HepG2 (cell line): Measurements from ENCODE around the gene ZNF83. TPM values are rescaled to one million over a fixed set of nuclear protein-coding genes. Genes with fewer than 3 reads are reported as not detected.

Experiments
- ELF3 ChIP-seq: IDR thresholded peaks from 2 replicates; pipeline ENCODE4 v1.6.1; 2016; ENCODE audit warnings: missing genetic modification reagents, missing compliant biosample characterization
- EZH2 ChIP-seq: conservative IDR thresholded peaks from 2 replicates; pipeline ENCODE4 v1.6.1; 2012; ENCODE audit warnings: mild to moderate bottlenecking, low read depth, low read length, moderate library complexity
- GABPA ChIP-seq, 2 experiments: IDR thresholded peaks; 2 replicates each; pipeline ENCODE4 v1.6.1; 2011 to 2016; ENCODE audit warnings: low read depth in 2 of 2, low read length in 1 of 2, missing biosample characterization in 1 of 2, missing genetic modification characterization in 1 of 2
- GABPB1 ChIP-seq: IDR thresholded peaks from 2 replicates; pipeline ENCODE4 v1.6.1; 2016; ENCODE audit warnings: mild to moderate bottlenecking, missing genetic modification reagents, moderate library complexity, missing compliant biosample characterization
- HOXA5 ChIP-seq: sonication (generic); formaldehyde crosslinking; IDR thresholded peaks from 2 replicates; pipeline ENCODE4 v1.4.0; 2020; ENCODE audit warnings: missing genetic modification reagents
- IRX3 ChIP-seq: sonication (generic); formaldehyde crosslinking; IDR thresholded peaks from 2 replicates; pipeline ENCODE4 v1.8.1; 2023; ENCODE audit warnings: mild to moderate bottlenecking, low read depth, missing genetic modification reagents, borderline replicate concordance
- MAZ ChIP-seq, 2 experiments: sonication (generic) in 1 of 2; formaldehyde crosslinking in 1 of 2; IDR thresholded peaks; 2 replicates each; pipeline versions ENCODE4 v1.5.0 to v1.6.1; 2012 to 2020; ENCODE audit warnings: low read depth in 2 of 2, mild to moderate bottlenecking in 2 of 2, borderline replicate concordance in 1 of 2, improper control_type of control experiment in 1 of 2, low read length in 1 of 2, missing genetic modification reagents in 1 of 2, moderate library complexity in 1 of 2
- NR2F6 ChIP-seq, 2 experiments: IDR thresholded peaks; 2 replicates each; pipeline ENCODE4 v1.6.1; 2016; ENCODE audit warnings: antibody characterized with exemption in 1 of 2, mild to moderate bottlenecking in 1 of 2
- PHB2 ChIP-seq: fragments of 450-650 bp; IDR thresholded peaks from 2 replicates; pipeline ENCODE4 v1.6.1; 2018; ENCODE audit not compliant: partially characterized antibody
- PHF8 ChIP-seq: sonication (generic); formaldehyde crosslinking; IDR thresholded peaks from 2 replicates; pipeline ENCODE4 v1.5.0; 2020; ENCODE audit warnings: missing genetic modification reagents
- POLR2A ChIP-seq, 2 experiments: IDR thresholded peaks; 2 replicates each; pipeline ENCODE4 v1.6.1; 2011; ENCODE audit warnings: low read depth in 2 of 2, low read length in 2 of 2, mild to moderate bottlenecking in 1 of 2, moderate library complexity in 1 of 2; ENCODE audit not compliant: insufficient read depth in 1 of 2
- RARA ChIP-seq: IDR thresholded peaks from 2 replicates; pipeline ENCODE4 v1.6.1; 2016; ENCODE audit warnings: missing genetic modification reagents, missing compliant biosample characterization
- SAFB2 ChIP-seq: sonication (generic); formaldehyde crosslinking; IDR thresholded peaks from 2 replicates; pipeline ENCODE4 v1.5.1; 2020; ENCODE audit warnings: missing genetic modification reagents, low read depth, mild to moderate bottlenecking, borderline replicate concordance
- SIX4 ChIP-seq: sonication (generic); formaldehyde crosslinking; IDR thresholded peaks from 2 replicates; pipeline ENCODE4 v1.4.0; 2020; ENCODE audit warnings: missing genetic modification reagents
- STAG1 ChIP-seq: sonication (generic); formaldehyde crosslinking; IDR thresholded peaks from 2 replicates; pipeline ENCODE4 v1.4.0; 2020; ENCODE audit warnings: missing genetic modification reagents
- ZNF615 ChIP-seq: sonication (generic); formaldehyde crosslinking; IDR thresholded peaks from 2 replicates; pipeline ENCODE4 v1.5.0; 2020; ENCODE audit warnings: mild to moderate bottlenecking, missing genetic modification reagents, borderline replicate concordance
- ZSCAN29 ChIP-seq: sonication (generic); formaldehyde crosslinking; conservative IDR thresholded peaks from 2 replicates; pipeline ENCODE4 v1.4.0; 2020; ENCODE audit warnings: mild to moderate bottlenecking, missing genetic modification reagents
- ZSCAN9 ChIP-seq: IDR thresholded peaks from 2 replicates; pipeline ENCODE4 v1.6.1; 2016; ENCODE audit warnings: borderline replicate concordance
- polyA plus RNA-seq, 8 experiments: library from polyadenylated mRNA; depleted of rRNA in 3 of 8; stranded (reverse) in 7 of 8; unstranded in 1 of 8; fragments of >200 nt; fragmentation: Illumina TruSeq in 4 of 8; extraction: Trizol in 4 of 8; gene quantifications; 2 replicates each; pipeline versions ENCODE4 v1.2.1 to v1.2.3, GENCODE V29; 2011 to 2016; ENCODE audit warnings: low read depth in 4 of 8, missing spikeins in 1 of 8, mixed read lengths in 1 of 8; ENCODE audit not compliant: insufficient read depth in 1 of 8
- total RNA-seq, 5 experiments: library from RNA; depleted of rRNA; stranded (reverse); fragments of >200 nt; fragmentation: Illumina TruSeq; extraction: Trizol; gene quantifications; 2 replicates each; pipeline ENCODE4 v1.2.3, GENCODE V29; 2016; ENCODE audit warnings: low read depth in 1 of 5
- TF ChIP-seq, protein P1 (sequence below): sonication (generic); formaldehyde crosslinking; IDR thresholded peaks from 2 replicates; pipeline ENCODE4 v1.4.0; 2020; ENCODE audit warnings: missing genetic modification reagents, borderline replicate concordance
- TF ChIP-seq, protein P2 (sequence below): sonication (generic); formaldehyde crosslinking; IDR thresholded peaks from 2 replicates; pipeline ENCODE4 v1.4.0; 2020; ENCODE audit warnings: missing genetic modification reagents

The ZNF83 gene
- total and polyA plus RNA-seq, 2 of the 13 experiments (the other 11 are each of a cell fraction or from before 2014, with no cell fraction given) = 20.4 to 44.5 TPM

DNA sequence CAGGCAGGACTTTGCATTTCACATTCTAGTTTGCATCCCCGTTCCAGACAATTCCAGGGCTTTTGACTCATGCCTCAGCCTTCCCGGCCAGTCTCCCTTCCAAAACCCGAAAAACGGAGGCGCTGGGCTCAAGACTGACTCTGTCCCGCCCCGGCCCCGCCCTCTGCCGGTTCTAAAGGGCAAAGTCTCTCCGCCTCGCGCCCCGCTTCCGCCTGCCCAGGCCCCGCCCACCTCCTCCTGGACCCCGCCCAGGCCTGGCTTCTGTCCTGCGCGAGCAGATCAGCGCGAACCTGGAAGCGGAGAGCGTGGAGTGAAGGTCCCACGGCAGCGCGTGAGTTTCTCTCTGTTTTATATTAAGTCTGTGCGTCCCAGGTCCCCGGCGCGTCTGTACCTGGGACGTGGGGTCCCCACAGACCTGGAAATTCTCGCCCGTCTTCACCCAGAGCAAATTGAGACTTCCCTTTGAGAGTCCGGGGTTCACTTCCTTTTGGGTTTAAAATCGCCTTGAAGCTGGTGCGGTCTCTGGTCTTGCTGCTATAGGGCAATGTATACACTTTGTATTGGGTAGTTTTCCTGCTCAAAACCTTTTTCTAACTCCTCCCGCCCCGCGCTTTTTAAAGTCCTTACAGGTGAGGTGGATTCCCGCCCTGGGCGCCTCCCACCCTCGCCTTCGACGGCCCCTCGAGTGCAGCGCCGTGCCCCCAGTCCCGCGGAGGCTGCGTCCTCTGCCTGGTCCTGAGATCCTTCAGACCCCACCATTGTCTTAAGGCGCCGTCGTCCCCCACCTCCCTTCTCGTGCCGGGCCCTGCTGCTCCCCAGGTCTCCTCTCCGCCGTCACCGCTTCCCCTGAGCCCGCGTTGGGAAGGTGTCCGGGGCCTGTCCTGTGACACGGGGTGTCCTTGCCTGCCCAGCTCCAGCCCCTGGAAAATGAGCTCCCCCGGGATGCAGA is 36.9 kb downstream of the ZNF83 start (continued):
- TF ChIP-seq NR2F6 (IDR thresholded peaks at IDR 0.05) (no peak), NR2F6 (CRISPR knock-in tag; IDR thresholded peaks at IDR 0.05) (no peak), ZSCAN29 (CRISPR knock-in tag) (no peak), GABPB1 (peak; percentile 78), SAFB2 (CRISPR knock-in tag) (no peak), RARA (no peak), POLR2A (IDR thresholded peaks at IDR 0.05; ENCODE audit: insufficient read depth in 1 of 2, low read depth in 2 of 2, low read length in 2 of 2) (peak; percentile 64 to 68), ZSCAN9 (CRISPR knock-in tag) (no peak), HOXA5 (CRISPR knock-in tag) (0 out of 2 replicates have a peak, but pooled peaks have one; percentile 31), ZNF615 (CRISPR knock-in tag) (no peak), IRX3 (CRISPR knock-in tag) (no peak), EZH2 (no peak), MAZ (IDR thresholded peaks at IDR 0.05; ENCODE audit: borderline replicate concordance, low read depth, low read length) (peak; percentile 54; the same call in 1 of the 2 replicates), MAZ (CRISPR knock-in tag; IDR thresholded peaks at IDR 0.05; ENCODE audit: low read depth) (no peak), PHF8 (CRISPR knock-in tag) (peak; percentile 57), ELF3 (CRISPR knock-in tag) (peak; percentile 35; the same call in 1 of the 2 replicates), PHB2 (no peak), STAG1 (CRISPR knock-in tag) (0 out of 2 replicates have a peak, but pooled peaks have one; percentile 2), GABPA (IDR thresholded peaks at IDR 0.05; ENCODE audit: low read depth, low read length) (no peak; the same call in 1 of the 2 replicates), GABPA (CRISPR knock-in tag; IDR thresholded peaks at IDR 0.05; ENCODE audit: low read depth) (peak; percentile 64), SIX4 (CRISPR knock-in tag) (no peak)
- TF ChIP-seq, protein P1, sequence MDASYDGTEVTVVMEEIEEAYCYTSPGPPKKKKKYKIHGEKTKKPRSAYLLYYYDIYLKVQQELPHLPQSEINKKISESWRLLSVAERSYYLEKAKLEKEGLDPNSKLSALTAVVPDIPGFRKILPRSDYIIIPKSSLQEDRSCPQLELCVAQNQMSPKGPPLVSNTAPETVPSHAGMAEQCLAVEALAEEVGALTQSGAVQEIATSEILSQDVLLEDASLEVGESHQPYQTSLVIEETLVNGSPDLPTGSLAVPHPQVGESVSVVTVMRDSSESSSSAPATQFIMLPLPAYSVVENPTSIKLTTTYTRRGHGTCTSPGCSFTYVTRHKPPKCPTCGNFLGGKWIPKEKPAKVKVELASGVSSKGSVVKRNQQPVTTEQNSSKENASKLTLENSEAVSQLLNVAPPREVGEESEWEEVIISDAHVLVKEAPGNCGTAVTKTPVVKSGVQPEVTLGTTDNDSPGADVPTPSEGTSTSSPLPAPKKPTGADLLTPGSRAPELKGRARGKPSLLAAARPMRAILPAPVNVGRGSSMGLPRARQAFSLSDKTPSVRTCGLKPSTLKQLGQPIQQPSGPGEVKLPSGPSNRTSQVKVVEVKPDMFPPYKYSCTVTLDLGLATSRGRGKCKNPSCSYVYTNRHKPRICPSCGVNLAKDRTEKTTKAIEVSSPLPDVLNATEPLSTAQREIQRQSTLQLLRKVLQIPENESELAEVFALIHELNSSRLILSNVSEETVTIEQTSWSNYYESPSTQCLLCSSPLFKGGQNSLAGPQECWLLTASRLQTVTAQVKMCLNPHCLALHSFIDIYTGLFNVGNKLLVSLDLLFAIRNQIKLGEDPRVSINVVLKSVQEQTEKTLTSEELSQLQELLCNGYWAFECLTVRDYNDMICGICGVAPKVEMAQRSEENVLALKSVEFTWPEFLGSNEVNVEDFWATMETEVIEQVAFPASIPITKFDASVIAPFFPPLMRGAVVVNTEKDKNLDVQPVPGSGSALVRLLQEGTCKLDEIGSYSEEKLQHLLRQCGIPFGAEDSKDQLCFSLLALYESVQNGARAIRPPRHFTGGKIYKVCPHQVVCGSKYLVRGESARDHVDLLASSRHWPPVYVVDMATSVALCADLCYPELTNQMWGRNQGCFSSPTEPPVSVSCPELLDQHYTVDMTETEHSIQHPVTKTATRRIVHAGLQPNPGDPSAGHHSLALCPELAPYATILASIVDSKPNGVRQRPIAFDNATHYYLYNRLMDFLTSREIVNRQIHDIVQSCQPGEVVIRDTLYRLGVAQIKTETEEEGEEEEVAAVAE = peak; percentile 16; the same call in 1 of the 2 replicates
- TF ChIP-seq, protein P2, sequence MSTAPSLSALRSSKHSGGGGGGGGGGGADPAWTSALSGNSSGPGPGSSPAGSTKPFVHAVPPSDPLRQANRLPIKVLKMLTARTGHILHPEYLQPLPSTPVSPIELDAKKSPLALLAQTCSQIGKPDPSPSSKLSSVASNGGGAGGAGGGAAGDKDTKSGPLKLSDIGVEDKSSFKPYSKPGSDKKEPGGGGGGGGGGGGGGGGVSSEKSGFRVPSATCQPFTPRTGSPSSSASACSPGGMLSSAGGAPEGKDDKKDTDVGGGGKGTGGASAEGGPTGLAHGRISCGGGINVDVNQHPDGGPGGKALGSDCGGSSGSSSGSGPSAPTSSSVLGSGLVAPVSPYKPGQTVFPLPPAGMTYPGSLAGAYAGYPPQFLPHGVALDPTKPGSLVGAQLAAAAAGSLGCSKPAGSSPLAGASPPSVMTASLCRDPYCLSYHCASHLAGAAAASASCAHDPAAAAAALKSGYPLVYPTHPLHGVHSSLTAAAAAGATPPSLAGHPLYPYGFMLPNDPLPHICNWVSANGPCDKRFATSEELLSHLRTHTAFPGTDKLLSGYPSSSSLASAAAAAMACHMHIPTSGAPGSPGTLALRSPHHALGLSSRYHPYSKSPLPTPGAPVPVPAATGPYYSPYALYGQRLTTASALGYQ (CRISPR knock-in tag) = no peak
